ENCODE data around the gene PRCP. TPM values are rescaled to one million over a fixed set of nuclear protein-coding genes. Genes with fewer than 3 reads are reported as not detected.
A peak's percentile ranks its signal among the peaks of the same experiment; 100 is the strongest.
"Not testable (repeated sequence)": the region's sequence is repeated elsewhere in the genome, so short reads cannot be mapped to it uniquely, and the experiment has no call there.

The PRCP gene
- total and polyA plus RNA-seq, 2 donors from 2014 or later = 115 to 202 TPM

- Histone ChIP-seq H3K36me3 (ENCODE audit: control insufficient read depth in 2 of 3, insufficient read depth in 3 of 3, low read length in 3 of 3) (no peaks in the 10 kb centered on the region), H3K27me3 (ENCODE audit: control insufficient read depth, insufficient read depth, low read length) (no peaks in the 10 kb centered on the region), H3K9me3 (ENCODE audit: control insufficient read depth in 2 of 3, insufficient read depth in 1 of 3, low read length in 3 of 3) (no peaks in the 10 kb centered on the region), H3K4me3 (ENCODE audit: low read length in 3 of 3) (no peak overlapping the region), H3K4me1 (ENCODE audit: control insufficient read depth in 2 of 3, insufficient read depth in 2 of 3, low read depth in 1 of 3, low read length in 3 of 3) (no peaks in the 10 kb centered on the region), H3K27ac (ENCODE audit: low read depth in 2 of 2, low read length in 2 of 2) (no peak overlapping the region), H3K9ac (ENCODE audit: low read length in 3 of 3) (no peak overlapping the region)
- FAIRE-seq = peak; percentile 37
- DNase-seq = no peak
- intact Hi-C loops (cut with DNase I) = no loop called here
- TF ChIP-seq, protein P1, sequence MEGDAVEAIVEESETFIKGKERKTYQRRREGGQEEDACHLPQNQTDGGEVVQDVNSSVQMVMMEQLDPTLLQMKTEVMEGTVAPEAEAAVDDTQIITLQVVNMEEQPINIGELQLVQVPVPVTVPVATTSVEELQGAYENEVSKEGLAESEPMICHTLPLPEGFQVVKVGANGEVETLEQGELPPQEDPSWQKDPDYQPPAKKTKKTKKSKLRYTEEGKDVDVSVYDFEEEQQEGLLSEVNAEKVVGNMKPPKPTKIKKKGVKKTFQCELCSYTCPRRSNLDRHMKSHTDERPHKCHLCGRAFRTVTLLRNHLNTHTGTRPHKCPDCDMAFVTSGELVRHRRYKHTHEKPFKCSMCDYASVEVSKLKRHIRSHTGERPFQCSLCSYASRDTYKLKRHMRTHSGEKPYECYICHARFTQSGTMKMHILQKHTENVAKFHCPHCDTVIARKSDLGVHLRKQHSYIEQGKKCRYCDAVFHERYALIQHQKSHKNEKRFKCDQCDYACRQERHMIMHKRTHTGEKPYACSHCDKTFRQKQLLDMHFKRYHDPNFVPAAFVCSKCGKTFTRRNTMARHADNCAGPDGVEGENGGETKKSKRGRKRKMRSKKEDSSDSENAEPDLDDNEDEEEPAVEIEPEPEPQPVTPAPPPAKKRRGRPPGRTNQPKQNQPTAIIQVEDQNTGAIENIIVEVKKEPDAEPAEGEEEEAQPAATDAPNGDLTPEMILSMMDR (IDR thresholded peaks at IDR 0.05; ENCODE audit: borderline replicate concordance, extremely low read depth, insufficient read depth) = no peak
These were observed 24.4 kb upstream of the PRCP start for GRCh38 chr11:82924522-82925224.

GRCh38 chr11:82922396-82923173 is 22.4 kb upstream of the PRCP start:
- H3K4me1 ChIP-seq (ENCODE audit: control insufficient read depth in 2 of 3, insufficient read depth in 2 of 3, low read depth in 1 of 3, low read length in 3 of 3); H3K9me3 ChIP-seq (ENCODE audit: control insufficient read depth in 2 of 3, insufficient read depth in 1 of 3, low read length in 3 of 3); H3K4me3 ChIP-seq (ENCODE audit: low read length in 3 of 3); H3K36me3 ChIP-seq (ENCODE audit: control insufficient read depth in 2 of 3, insufficient read depth in 3 of 3, low read length in 3 of 3); H3K9ac ChIP-seq (ENCODE audit: low read length in 3 of 3); FAIRE-seq; H3K27ac ChIP-seq (ENCODE audit: low read depth in 2 of 2, low read length in 2 of 2); H3K27me3 ChIP-seq (ENCODE audit: control insufficient read depth, insufficient read depth, low read length); intact Hi-C loops (cut with DNase I); DNase-seq: not testable (repeated sequence)

DNA sequence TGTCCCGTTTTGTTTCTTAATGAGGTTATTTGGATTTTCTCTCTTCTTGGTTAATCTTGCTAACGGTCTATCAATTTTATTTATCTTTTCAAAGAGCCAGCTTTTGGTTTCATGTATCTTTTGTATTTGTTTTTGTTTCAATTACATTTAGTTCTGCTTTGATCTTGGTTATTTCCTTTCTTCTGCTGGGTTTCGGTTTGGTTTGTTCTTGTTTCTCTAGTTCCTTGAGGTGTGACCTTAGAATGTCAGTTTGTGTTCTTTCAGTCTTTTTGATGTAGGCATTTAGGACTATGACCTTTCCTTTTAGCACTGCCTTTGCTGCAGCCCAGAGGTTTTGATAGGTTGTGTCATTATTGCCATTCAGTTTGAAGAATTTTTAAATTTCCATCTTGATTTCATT is 20.0 kb upstream of the PRCP start:
- intact Hi-C loops (cut with DNase I); H3K4me1 ChIP-seq (ENCODE audit: control insufficient read depth in 2 of 3, insufficient read depth in 2 of 3, low read depth in 1 of 3, low read length in 3 of 3); FAIRE-seq; H3K36me3 ChIP-seq (ENCODE audit: control insufficient read depth in 2 of 3, insufficient read depth in 3 of 3, low read length in 3 of 3); DNase-seq; H3K27me3 ChIP-seq (ENCODE audit: control insufficient read depth, insufficient read depth, low read length); H3K4me3 ChIP-seq (ENCODE audit: low read length in 3 of 3); H3K27ac ChIP-seq (ENCODE audit: low read depth in 2 of 2, low read length in 2 of 2); H3K9me3 ChIP-seq (ENCODE audit: control insufficient read depth in 2 of 3, insufficient read depth in 1 of 3, low read length in 3 of 3); H3K9ac ChIP-seq (ENCODE audit: low read length in 3 of 3): not testable (repeated sequence)

DNA sequence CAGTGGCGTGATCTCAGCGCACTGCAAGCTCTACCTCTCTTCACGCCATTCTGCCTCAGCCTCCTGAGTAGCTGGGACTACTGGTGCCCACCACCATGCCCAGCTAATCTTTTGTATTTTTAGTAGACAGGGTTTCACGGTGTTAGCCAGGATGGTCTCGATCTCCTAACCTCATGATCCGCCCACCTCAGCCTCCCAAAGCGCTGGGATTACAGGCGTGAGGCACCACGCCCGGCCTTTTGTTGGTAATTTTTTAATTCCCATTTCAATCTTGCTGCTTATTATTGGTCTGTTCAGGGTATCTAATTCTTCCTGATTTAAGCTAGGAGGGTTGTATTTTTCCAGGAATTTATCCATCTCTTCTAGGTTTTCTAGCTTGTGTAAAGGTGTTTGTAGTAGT is 19.6 kb upstream of the PRCP start:
- H3K4me1 ChIP-seq (ENCODE audit: control insufficient read depth in 2 of 3, insufficient read depth in 2 of 3, low read depth in 1 of 3, low read length in 3 of 3); intact Hi-C loops (cut with DNase I); DNase-seq; H3K27ac ChIP-seq (ENCODE audit: low read depth in 2 of 2, low read length in 2 of 2); H3K36me3 ChIP-seq (ENCODE audit: control insufficient read depth in 2 of 3, insufficient read depth in 3 of 3, low read length in 3 of 3); H3K9me3 ChIP-seq (ENCODE audit: control insufficient read depth in 2 of 3, insufficient read depth in 1 of 3, low read length in 3 of 3); H3K27me3 ChIP-seq (ENCODE audit: control insufficient read depth, insufficient read depth, low read length); H3K4me3 ChIP-seq (ENCODE audit: low read length in 3 of 3); H3K9ac ChIP-seq (ENCODE audit: low read length in 3 of 3); FAIRE-seq: not testable (repeated sequence)
